GM13976 (cell line): ENCODE results near the gene SOX30.
A peak's percentile ranks its signal among the peaks of the same experiment; 100 is the strongest.
"Not testable (repeated sequence)": the region's sequence is repeated elsewhere in the genome, so short reads cannot be mapped to it uniquely, and the experiment has no call there.

ENCODE experiments used
- DNase-seq: peaks from one replicate; pipeline ENCODE4 v3.0.0; 2012; ENCODE audit warnings: low spot score
- CTCF ChIP-seq: IDR thresholded peaks from 2 replicates; pipeline ENCODE4 v1.5.1; 2012; ENCODE audit warnings: borderline replicate concordance, mild to moderate bottlenecking; ENCODE audit not compliant: insufficient read depth; ENCODE audit errors: extremely low read depth, missing control alignments, control extremely low read depth
- in situ Hi-C: fragments of 300-500 bp; cut with MboI; formaldehyde crosslinking; loops from one replicate; pipeline ENCODE4 v1.12.0; 2022; ENCODE audit warnings: low sequenced_read_pairs, mixed read lengths, inconsistent platforms; ENCODE audit not compliant: unreplicated experiment

Gene SOX30

DNA sequence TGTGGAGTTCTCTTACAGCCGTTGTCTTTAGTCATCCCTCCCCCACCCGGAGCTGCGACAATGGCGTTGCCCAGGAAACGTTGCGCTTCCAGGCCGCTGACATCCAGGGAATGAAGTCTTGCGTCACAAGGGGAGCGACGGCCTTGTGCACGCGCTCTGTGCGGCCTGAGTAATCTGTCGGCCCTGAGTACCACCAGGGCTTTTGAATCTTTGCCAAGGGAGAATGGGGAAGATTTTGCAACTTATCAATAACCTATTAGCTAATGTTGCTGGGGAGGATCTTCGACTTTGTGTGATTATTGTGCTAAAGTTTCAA, at the start of gene SOX30:
TSS of gene SOX30 (minus strand) at position 62 of the 316 bp plus-strand sequence. CDS start 360 bp downstream, outside the sequence.
- no peak for DNase-seq
- in situ Hi-C loops = no loop called here
- no peak for TF ChIP-seq CTCF

GRCh38 chr5:157698674-157699073, 46.4 kb upstream of the SOX30 start:
- in situ Hi-C loops, DNase-seq: not testable (repeated sequence)

GRCh38 chr5:157696154-157696553, 43.9 kb upstream of the SOX30 start:
- in situ Hi-C loops, DNase-seq: not testable (repeated sequence)

- DNase-seq, in situ Hi-C loops: not testable (repeated sequence)
Observed at GRCh38 chr5:157693816-157694215, 41.6 kb upstream of the SOX30 start.

- no peak for DNase-seq
- no peak for TF ChIP-seq CTCF
- in situ Hi-C loops = no loop called here
Observed at GRCh38 chr5:157690690-157691433, 38.6 kb upstream of the SOX30 start.

GRCh38 chr5:157689942-157690689, 37.9 kb upstream of the SOX30 start:
- TF ChIP-seq CTCF = peak; percentile 32

DNA sequence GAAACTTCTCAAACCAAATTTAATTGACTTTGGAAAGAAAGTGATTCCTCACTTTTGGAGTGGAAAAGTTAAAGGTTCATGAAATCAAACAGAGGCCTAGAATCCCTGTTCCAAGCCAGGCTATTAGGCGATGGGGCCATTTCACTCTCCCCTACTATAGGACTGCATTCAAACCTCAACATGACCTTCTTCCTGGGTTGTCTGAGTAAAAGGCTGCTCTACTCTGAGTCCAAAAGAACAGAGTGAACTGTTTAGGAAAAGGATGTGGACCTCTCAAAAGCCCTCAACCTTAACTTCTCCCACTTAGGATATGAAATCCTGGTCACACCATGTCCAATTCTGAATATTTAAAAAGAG, 34.9 kb upstream of the SOX30 start:
- in situ Hi-C loops = no loop called here
- DNase-seq = no peak
- no peak for TF ChIP-seq CTCF

More at GRCh38 chr5:157689942-157690689, 37.9 kb upstream of the SOX30 start:
- in situ Hi-C loops = no loop called here
- DNase-seq = peak; percentile 56

GRCh38 chr5:157686276-157687197, 34.3 kb upstream of the SOX30 start:
- DNase-seq, in situ Hi-C loops: not testable (repeated sequence)
